Measurements from ENCODE around the gene COL8A1. TPM values are rescaled to one million over a fixed set of nuclear protein-coding genes. Genes with fewer than 3 reads are reported as not detected.
"Not testable (repeated sequence)": the region's sequence is repeated elsewhere in the genome, so short reads cannot be mapped to it uniquely, and the experiment has no call there.

COL8A1 gene
- 1 to 10 TPM; 5.3 to 7.8 (median 5.3) TPM for polyA plus RNA-seq (ENCODE audit: insufficient read length in 3 of 3)

DNA sequence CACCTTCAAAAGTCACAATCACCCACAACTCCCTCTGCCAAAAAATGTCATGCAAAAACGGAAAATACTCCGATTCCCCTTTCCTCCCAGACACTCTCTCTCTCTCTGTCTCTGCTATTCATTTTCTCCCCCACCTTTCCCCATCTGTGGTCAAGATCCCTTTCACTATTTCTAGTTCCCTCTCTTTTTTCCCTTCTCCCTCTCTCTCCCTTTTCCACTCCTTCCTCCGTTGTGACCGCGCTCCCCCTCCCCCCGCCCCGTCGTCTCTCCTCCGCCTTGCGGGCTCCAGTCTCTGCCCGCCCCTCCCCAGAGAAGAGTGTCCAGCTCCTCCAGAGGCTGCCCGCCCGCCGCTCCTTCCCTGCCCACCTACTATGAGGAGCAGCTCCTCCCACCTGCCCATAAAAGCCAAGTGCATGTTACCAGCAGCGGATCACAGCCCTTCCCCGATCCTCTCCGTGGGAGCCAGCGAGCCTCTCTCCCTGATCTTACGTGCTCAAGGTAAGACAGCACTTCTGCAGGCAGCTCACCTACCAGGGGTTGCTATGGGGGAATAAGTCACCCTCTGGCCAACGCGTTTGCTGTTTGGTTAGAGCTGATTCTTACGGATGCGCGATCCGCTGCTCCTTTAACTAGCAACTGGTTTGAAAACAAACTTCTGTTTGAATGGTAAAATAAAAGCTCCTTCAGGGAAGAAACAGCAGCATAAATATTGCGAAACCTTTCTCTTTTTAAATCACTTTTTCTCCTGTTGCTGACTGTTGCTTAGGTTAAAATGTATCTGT lies at the start of gene COL8A1:
Gene COL8A1, plus strand, starts transcription at position 428 of the 782 bp plus-strand sequence. CDS start 152,089 bp downstream, outside the sequence.
- DNase-seq (ENCODE audit: low read depth in 3 of 3, low spot score in 2 of 3) = no peak

DNA sequence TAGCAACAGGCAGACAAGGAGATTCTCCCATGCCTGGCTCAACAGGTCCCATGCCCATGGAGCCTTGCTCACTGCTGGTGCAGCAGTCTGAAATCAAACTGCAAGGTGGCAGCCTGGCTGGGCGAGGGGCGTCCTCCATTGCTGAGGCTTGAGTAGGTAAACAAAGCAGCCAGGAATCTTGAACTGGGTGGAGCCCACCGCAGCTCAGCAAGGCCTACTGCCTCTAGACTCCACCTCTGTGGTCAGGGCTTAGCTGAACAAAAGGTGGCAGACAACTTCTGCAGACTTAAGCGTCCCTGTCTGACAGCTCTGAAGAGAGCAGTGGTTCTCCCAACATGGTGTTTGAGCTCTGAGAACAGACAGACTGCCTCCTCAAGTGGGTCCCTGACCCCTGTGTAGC lies 49.2 kb upstream of the COL8A1 start:
- not testable (repeated sequence) for DNase-seq (ENCODE audit: low read depth in 3 of 3, low spot score in 2 of 3)

DNA sequence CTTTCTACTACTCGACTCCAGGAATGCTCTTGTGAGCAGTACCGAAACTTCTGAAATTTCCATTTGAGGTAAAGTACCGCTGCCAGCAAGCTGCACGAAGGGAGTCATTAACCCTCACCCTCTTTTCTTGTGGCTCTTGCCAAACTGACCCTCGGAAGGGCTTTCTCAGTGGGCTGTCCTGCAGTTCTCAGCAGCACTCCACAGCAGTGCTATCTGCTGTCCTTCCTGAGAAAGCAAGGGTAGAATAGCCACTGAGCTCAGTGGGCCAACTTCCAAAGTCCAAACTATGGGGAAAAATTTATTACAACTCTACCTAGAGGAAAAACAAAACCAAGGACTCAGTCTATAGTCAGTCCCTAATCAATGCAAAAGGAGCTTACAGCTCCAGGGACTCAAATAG lies 38.5 kb upstream of the COL8A1 start:
- DNase-seq (ENCODE audit: low read depth in 3 of 3, low spot score in 2 of 3) = no peak

DNA sequence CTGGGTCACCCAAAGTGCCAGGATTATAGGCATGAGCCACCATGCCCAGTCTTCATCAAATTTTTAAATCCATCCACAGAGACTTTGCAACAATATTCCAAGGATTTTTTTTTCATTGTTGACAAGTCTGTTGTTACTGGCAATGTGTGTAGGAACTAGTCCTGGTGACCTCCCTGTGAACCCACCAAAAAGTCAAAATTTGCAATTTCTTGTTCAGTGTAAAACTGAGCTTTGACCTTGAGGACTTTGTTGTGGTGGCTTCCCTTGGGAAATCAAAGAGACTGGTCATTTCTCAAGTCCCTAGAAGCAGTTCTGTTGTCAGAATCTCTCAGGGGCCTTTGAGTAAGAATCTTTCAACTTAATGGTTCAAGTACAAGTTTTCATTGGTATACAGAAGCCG lies 36.9 kb upstream of the COL8A1 start:
- DNase-seq (ENCODE audit: low read depth in 3 of 3, low spot score in 2 of 3) = peak in 2 of 3 donors; percentile 13 to 23

DNA sequence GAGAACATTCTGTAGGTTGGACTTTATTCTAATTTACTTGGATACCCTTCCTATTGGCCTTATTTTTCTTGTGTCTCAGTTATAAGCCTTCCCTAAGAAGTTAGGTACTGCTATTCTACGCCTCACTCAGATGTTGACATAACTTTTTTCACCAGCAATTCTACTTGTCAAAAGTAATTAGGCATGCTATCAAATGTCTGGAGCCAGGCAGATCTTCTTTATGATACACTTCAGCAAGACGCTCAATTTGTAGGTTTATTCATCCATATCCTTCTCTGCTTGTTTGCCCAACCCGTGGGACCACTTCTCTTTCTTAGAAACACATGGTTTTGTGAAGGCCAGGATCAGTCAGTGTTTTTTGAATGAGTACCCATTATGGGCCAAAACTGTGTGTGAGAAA lies 36.2 kb upstream of the COL8A1 start:
- DNase-seq (ENCODE audit: low read depth in 3 of 3, low spot score in 2 of 3) = peak in 2 of 3 donors; percentile 15 to 30

DNA sequence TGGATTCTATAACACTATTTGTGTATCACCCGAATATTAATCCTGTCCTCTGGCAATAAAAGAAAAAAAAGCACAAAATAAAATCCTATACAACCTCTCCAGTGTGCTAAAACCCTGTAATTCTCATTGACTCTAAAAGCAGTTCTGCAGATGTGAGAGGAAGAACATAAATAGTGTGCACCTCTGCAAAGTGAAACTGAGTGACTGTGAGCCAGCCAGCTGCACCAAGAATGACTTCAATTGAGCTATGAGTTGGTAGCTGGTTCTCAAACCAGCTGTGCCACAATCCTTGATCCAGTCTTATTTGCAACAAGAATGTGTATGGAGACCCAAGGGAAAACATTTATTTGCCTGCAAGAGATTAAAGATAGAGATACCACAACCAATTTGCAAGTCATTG lies 31.2 kb upstream of the COL8A1 start:
- DNase-seq (ENCODE audit: low read depth in 3 of 3, low spot score in 2 of 3) = no peak

DNA sequence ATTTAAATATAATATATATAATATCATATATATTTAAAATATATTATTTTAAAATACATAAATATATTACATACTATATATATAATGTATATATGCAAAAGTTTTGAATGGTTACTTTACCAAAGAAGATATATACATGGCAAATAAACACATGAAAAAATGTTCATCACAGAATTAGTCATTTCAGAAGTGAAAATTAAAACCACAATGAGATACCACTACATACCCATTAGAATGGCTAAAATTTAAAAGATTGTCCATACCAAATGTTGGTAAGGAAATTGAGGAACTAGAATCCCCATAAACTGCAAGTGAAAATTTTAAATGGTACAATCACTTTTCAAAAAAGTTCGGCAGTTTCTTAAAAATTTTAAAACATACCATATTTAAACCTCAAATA lies 23.6 kb upstream of the COL8A1 start:
- DNase-seq (ENCODE audit: low read depth in 3 of 3, low spot score in 2 of 3) = no peak

DNA sequence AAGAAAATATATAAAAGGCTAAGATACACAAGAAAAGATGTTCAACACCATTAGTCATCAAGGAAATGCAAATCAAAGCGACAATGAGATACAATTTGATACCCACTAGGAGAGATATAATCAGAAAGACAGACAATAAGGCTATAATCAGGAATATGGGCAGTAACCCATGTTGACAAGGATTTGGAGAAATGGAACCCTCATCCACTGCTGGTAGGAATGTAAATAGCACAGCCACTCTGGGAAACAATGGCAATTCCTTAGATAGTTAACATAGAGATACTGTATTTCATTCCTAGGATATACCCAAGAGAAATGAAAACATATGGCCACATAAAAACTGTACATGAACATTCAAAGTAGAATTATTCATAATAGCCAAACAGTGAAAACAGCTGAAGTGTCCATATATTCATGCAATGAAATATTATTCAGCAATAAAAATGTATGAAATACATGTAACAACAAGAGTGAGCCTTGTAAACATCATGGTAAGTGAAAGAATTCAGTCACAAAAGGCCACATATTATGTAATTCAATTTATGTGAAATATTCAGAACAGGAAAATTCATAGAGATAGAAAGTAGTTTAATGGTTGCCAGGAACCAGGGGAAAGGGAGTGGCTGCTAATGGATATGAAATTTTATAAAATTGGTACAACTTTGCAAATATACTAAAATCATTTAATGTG lies 18.2 kb upstream of the COL8A1 start:
- DNase-seq (ENCODE audit: low read depth in 3 of 3, low spot score in 2 of 3) = no peak

DNA sequence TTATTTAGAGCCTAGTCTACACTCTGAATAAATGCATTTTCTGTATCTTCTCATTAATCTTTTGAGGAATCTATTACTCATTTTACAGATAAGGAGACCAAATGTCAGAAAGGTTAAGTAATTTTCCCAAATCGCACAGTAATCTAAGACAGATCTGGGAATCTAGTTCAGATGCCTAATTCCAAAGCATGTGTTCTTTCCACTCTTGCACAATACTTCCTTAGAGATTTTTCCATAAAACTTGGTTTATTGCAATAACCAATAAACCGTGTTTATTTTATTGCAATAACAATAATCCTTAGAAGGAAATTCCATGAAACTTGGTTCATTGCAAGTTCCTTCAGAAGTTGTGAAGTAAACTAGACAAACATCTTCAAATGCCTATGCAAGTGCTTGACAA lies 17.4 kb upstream of the COL8A1 start:
- no peak for DNase-seq (ENCODE audit: low read depth in 3 of 3, low spot score in 2 of 3)

DNA sequence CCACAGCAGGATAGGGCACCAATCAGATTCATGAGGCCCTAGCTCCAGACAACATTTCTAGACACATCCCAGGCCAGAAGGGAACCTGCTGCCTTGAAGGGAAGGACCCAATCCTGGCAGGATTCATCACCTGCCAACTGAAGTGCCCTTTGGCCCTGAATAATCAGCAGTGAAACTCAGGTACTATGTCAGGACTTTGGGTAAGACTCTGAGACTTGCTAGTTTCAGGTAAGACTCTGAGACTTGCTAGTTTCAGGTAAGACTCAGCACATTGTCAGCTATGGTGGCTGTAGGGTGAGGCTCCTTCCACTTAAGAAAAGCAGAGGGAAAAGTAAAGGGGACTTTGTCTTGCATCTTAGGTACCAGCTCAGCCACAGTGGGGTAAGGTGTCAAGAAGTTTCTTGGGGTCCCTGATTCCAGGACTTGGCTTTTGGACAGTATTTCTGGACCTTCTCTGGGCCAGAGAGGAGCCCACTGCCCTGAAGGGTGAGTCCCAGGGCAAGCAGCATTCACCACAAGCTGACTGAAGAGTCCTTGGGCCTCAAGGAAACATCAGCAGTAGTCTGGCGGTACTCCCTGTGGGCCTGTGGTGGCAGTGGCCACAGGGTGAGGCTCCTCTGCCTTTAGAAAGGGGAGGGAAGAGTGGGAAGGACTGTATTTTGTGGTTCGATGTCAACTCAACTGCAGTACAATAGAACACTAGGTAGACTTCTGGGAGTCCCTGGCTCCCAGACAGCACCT lies 13.7 kb upstream of the COL8A1 start:
- no peak for DNase-seq (ENCODE audit: low read depth in 3 of 3, low spot score in 2 of 3)

DNA sequence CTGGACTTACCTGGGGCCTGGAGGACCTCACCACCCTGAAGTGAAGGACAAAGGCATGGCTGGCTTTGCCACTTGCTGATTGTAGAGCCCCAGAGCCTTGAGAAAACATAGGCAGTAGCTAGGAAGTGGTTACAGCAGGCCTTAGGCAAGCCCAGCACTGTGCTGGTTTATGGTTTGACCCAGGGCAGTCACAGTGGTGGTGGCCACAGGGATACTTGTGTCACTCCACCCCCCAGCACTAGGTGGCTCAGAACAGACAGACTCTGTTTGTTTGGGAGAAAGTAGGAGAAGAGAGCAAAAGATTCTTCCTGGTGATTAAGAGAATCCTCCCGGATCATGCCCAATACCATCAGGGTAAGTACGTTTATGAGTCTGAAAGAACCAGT lies 13.2 kb upstream of the COL8A1 start:
- DNase-seq (ENCODE audit: low read depth in 3 of 3, low spot score in 2 of 3) = no peak

DNA sequence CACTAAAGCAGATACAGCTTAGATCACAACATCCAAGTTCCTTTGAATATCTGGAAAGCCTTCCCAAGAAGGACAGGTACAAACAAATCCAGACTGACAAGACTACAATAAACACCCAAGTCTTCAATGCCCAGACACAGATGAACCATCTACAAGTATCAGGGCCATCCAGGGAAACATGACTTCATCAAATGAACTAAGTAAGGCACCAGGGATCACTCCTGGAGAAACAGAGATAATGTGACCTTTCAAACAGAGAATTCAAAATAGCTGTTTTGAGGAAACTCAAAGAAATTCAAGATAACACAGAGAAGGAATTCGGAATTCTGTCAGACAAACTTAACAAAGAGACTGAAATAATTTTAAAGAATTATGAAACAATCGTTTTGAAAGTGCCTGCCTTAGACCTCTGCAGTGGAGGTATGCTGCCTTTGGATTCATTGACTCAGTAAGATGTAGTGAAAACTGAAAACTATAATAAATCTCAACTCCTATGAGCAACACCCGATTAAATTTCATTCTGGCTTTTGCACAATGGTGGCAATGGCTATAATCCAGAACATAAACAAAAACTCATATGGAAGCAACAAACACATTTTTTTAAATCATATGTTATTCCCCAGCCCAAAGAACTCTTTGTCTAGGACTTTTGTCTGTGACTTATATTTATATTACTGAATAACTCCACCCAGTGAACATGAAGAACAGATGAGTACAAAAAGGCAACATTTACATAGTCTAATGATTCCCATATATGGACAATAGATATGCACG lies 12.6 kb upstream of the COL8A1 start:
- DNase-seq (ENCODE audit: low read depth in 3 of 3, low spot score in 2 of 3) = no peak

DNA sequence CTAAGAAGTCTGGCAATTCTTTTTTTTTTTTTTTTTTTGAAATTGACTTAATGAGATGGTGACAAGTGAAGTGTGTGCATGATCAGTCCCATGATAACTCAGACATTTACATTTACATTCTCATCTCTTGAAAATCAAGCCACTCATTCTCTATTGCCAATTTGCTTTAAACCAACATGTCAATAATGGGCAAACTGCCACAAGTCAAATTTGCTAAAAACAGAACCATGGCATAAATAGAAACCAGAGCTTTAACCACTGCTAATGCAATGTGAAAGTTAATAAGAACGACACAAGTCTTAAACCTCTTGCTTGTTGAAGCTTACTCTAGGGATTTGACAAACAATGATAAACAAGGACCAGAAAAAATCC lies 12.0 kb upstream of the COL8A1 start:
- no peak for DNase-seq (ENCODE audit: low read depth in 3 of 3, low spot score in 2 of 3)

DNA sequence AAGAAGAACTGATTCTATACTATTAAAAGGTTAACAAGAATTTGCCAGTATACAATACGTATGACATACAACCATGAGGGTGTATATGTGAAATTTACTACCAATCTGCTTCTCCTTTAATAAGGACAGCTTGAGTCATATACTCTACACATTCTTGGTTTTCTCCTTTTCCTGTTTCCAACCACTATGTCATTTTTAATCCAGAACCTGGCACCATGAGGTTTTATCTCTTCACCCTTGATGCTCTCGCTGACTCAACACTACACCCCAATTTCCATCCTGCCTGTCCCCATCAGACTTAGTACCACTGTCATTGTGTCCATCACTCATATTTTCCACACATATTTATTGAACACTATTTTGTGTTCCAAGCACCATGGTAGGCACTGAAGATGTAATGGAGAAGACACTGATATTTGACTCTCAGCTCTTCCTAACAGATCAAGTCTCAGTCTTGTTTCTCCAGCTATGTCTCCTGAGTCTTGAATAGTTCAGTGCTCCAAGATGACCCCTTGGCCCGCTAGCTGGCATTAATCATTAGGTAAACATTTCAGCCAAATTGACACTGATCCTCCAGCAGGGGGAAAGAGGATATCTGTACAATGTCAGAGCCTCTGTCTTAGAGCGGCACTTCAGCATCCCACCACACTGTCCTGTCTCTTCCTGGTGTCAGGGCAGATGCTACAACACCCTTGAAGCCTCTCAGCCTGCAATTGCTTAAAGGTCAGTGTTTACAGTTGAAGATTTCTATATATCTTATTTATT lies 11.2 kb upstream of the COL8A1 start:
- no peak for DNase-seq (ENCODE audit: low read depth in 3 of 3, low spot score in 2 of 3)

DNA sequence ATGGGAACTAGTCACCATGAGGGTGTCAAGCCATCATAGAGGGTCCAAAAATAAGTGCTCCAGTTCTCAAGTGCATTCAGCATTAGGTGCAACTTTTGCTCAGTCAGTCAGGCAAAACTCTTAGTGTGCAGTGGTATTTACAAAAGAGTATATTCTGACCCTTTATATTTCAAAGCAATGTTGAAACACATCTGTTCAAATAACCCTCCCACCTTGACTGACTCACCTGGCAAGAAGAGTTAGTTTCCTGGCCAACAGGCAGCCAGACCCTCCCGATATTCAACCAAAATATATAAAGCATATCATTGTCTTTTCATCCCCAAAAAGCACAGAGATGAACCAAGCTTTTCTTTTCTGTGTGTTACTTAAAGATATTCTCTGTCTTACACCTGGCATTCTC lies 7.6 kb upstream of the COL8A1 start:
- DNase-seq (ENCODE audit: low read depth in 3 of 3, low spot score in 2 of 3) = no peak

DNA sequence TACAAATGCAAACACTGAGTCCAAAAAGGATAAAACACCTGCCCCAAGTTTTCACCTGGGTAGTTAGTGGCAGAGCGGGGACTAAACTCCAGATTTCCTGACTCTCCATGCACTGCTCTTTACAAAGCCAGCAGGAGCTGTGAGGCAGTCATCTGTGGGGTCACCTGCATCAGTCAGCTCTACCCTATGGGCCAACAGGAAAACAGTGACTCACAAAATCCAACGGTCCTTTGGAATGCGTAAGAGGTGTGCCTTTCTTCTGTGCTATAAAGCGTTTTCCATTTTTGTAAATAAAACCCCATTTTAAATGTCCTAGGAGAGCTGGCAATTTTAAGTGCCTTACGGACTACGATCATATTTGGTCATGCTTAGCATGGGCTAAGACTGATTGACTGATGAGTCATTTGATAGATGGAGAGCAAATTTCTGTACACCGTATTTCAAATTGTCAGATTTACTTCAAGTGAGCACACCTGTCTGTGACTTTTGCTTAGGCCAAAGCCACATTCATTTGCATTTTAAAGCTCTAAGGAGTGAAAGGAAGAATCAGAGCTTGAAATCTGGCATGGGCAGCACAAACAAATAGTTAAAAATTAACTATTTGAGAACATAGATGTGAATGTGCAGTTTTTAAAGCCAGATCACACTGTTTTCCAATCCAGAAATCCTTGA lies 4.4 kb upstream of the COL8A1 start:
- DNase-seq (ENCODE audit: low read depth in 3 of 3, low spot score in 2 of 3) = no peak

DNA sequence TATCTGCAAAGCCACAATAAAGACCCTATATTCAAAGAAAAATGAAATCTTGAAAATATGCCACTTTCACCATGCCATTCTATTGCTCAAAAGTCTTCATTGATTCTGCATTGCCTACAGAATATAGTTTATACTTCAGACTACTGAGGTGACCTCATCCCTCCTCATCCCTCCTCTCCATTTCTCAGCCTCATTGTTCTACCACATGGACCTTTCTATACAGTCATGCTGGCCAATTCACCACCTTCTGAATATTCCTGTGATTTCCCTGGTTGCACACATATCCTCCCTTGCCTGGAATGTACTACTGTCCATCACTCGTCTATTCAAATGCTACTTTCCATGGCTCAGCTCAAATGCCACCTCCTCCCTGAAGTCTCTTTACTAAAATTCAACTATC lies 3.5 kb upstream of the COL8A1 start:
- no peak for DNase-seq (ENCODE audit: low read depth in 3 of 3, low spot score in 2 of 3)

DNA sequence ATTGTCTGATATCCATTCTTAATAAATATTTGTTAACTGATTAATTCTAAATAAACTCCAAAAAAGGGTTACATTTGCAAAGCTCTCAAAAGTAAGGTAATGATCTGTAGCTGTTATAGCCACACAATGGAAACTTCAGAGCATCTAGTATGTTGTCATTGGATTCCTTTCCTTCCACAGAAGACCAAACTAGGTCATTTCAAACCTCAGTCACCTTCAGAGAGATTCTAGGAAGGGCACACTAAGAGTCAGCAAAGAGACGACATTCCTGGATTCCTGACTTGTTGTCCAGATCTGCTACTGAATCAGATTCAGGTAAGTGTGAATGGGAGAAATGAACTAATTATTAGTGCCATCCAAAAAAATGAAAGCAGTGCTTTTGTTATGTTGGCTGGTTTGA lies 3.0 kb upstream of the COL8A1 start:
- no peak for DNase-seq (ENCODE audit: low read depth in 3 of 3, low spot score in 2 of 3)

DNA sequence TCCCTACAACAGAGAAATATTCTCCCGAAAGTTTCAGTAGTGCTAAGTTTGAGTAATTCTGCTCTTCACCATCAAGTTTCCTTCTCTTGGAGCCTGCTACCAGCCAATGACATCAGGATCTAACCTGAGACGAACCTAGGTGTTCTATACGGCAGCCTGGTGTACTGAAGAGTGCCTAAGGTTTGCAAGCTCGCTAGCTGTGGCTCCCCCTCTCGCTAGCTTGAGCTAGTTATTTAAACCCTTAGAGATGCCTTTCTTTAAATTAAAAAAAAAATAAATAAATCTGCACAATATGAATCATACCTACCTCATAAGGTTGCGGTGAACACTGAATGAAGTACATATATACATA lies 1.4 kb upstream of the COL8A1 start:
- DNase-seq (ENCODE audit: low read depth in 3 of 3, low spot score in 2 of 3) = no peak

Measured in right renal cortex interstitium (tissue), 3 donors.